ENCODE data around the gene HDAC9.

Gene HDAC9

GRCh38 chr7:18648849-18649758 lies 153.6 kb downstream of the HDAC9 start:
- no peak for DNase-seq (ENCODE audit: low read depth)
- TF ChIP-seq CTCF (IDR thresholded peaks at IDR 0.05; ENCODE audit: control insufficient read depth, insufficient read depth, low read depth, low read length, missing control alignments) = no peak
- H3K4me3 ChIP-seq (ENCODE audit: control insufficient read depth, low read depth, low read length) = no peak overlapping the region

GRCh38 chr7:18653381-18654155 lies 158.0 kb downstream of the HDAC9 start:
- no peak overlapping the region for H3K4me3 ChIP-seq (ENCODE audit: control insufficient read depth, low read depth, low read length)
- DNase-seq (ENCODE audit: low read depth) = no peak
- TF ChIP-seq CTCF (IDR thresholded peaks at IDR 0.05; ENCODE audit: control insufficient read depth, insufficient read depth, low read depth, low read length, missing control alignments) = no peak

GRCh38 chr7:18654709-18655108 lies 159.2 kb downstream of the HDAC9 start:
- TF ChIP-seq CTCF (IDR thresholded peaks at IDR 0.05; ENCODE audit: control insufficient read depth, insufficient read depth, low read depth, low read length, missing control alignments) = no peak
- no peak overlapping the region for H3K4me3 ChIP-seq (ENCODE audit: control insufficient read depth, low read depth, low read length)
- DNase-seq (ENCODE audit: low read depth) = no peak

GRCh38 chr7:18655506-18655905 lies 160.0 kb downstream of the HDAC9 start:
- DNase-seq (ENCODE audit: low read depth) = no peak
- H3K4me3 ChIP-seq (ENCODE audit: control insufficient read depth, low read depth, low read length) = no peak overlapping the region
- no peak for TF ChIP-seq CTCF (IDR thresholded peaks at IDR 0.05; ENCODE audit: control insufficient read depth, insufficient read depth, low read depth, low read length, missing control alignments)

- no peak overlapping the region for H3K4me3 ChIP-seq (ENCODE audit: control insufficient read depth, low read depth, low read length)
- no peak for TF ChIP-seq CTCF (IDR thresholded peaks at IDR 0.05; ENCODE audit: control insufficient read depth, insufficient read depth, low read depth, low read length, missing control alignments)
- no peak for DNase-seq (ENCODE audit: low read depth)
Measured at GRCh38 chr7:18655912-18656311, 160.4 kb downstream of the HDAC9 start.

GRCh38 chr7:18656362-18656761 lies 160.8 kb downstream of the HDAC9 start:
- no peak for DNase-seq (ENCODE audit: low read depth)
- no peak for TF ChIP-seq CTCF (IDR thresholded peaks at IDR 0.05; ENCODE audit: control insufficient read depth, insufficient read depth, low read depth, low read length, missing control alignments)
- H3K4me3 ChIP-seq (ENCODE audit: control insufficient read depth, low read depth, low read length) = no peak overlapping the region
